Posterior vena cava (tissue), 2 donors: Measurements from ENCODE around the gene CRYBG1. TPM values are rescaled to one million over a fixed set of nuclear protein-coding genes. Genes with fewer than 3 reads are reported as not detected.

Experiments used
- DNase-seq: peaks from one replicate; pipeline ENCODE4 v3.0.0-alpha.2; 2020; ENCODE audit warnings: low spot score
- intact Hi-C, 2 donors: fragments of 100-400 bp; cut with DNase I; formaldehyde crosslinking; loops; one replicate each; pipeline versions ENCODE4 v1.14.1 to v1.14.2; 2022 to 2023
- total RNA-seq, 2 donors: library from RNA; stranded (reverse); fragmentation: NEBNext Ultra II Directional; extraction: Animal tissue kit (Norgen Biotek cat#: 25700); gene quantifications; one replicate each; pipeline ENCODE4 v1.2.1, GENCODE V29; 2021
- donor health status: DM: yes; HTN: yes; CAD: no.
- donor health status: DM: yes; HTN: yes; CAD: no.

Gene CRYBG1
- total RNA-seq, 2 donors from 2014 or later: 4.6 to 5.5 TPM

DNA sequence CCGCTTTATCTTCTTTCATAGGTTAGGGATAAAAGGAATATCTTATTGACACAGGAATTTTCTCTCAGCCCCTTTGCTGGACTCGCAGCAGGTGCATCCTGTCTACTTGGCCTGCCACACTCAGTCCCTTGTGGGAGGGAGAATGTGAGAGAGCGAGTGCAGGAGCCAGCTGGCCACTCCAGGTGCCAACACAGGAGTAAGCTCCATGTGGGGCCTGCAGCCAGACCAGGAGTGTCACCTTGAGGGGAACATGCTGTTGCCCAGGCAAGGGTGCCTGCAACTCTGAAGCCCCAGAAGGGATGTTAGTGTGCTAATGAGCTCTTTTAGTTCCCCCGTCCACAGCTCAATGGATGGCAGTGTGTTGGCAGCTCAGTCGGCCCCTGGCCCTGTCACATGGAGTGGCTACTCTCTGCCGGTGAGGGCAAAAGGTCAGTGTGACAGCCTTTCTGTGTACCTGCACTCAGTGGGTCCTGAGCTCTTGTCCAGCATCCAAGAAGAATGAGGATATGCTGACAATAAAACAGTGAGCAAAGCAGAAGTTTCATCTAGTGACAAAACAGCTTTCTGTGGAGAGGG, 57.1 kb downstream of the CRYBG1 start:
- intact Hi-C loops: no loop called here
- no peak for DNase-seq

DNA sequence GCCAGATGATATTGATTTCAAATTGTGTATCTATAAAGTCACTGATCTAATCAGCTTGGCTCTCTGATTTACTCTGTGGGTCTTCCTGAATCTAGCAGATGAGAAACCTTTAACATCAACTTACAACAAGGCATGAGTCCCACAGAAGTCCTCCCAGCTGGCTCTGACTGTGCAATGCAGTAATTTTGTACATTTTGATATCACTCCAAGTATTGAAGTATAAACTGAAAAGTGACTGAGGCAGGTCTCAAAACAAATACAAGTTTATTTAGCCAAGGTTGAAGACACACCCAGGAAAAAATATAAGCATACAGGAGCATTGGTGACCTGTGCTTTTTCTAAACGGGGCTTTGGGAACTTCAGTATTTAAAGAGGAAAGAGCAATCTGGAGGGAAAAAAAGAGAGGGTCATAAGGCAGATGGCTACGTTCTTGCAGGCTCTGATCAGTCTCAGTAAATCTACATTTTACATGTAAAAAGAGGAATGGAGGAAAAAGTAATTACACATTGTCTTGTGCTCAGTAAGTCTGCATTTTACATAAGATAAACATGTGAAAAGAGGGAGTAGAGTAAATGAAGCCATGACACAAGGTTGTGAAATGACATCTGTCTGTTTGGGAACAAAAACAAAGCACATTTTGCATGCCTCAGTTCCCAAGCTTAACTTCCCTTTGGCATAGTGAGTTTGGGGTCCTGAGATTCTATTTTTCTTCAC, 59.5 kb downstream of the CRYBG1 start:
- no peak for DNase-seq
- intact Hi-C loops: no loop called here

DNA sequence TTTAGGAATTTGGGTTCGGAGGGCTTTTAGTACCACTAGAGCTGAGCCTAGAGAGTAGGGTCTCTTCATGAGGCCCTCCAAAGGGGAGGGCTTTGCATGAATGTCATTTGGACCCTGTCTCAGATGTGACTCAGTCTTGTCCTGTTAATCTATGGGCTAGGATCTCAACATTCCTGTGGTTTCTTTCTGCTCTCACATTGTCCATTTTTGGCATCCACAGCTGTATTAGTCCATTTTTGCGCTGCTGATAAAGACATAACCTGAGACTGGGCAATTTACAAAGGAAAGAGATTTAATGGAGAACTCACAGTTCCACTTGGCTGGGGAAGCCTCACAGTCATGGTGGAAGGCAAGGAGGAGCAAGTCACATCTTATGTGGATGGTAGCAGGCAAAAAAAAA, 61.0 kb downstream of the CRYBG1 start:
- no peak for DNase-seq
- intact Hi-C loops: no loop called here

DNA sequence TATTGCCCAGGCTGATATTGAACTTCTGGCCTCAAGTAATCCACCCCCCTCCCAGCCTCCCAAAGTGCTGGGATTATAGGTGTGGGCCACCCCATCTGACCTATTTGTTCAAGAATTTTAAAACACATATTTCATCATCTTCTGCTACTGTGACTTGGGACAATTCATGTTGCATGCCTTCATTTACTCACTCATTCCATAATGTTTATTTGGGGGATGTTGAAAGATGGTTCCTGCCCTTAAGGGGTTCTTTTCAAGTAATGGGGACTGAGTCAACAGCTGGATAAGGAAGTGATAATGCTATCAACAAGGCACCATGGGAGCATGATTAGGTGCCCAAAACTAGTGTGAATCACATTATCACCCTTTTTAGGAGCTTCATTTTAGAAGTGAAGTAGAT, 62.0 kb downstream of the CRYBG1 start:
- DNase-seq: no peak
- intact Hi-C loops: no loop called here

DNA sequence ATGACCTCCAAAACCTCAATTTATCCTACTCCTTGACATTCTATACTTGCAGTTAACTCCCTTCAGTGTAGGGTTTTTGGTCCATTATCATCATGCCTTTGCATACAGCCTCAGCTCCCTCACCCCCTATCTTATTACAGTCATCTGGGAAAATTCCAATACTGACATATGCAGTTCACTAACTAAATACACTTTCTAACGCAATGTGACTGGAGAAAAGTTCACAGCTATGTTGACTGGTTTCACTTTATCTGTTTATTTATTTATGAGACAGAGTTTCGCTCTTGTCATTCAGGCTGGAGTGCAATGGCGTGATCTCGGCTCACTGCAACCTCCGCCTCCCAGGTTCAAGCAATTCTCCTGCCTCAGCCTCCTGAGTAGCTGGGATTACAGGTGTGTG, 64.9 kb downstream of the CRYBG1 start:
- intact Hi-C loops: no loop called here
- DNase-seq: no peak

DNA sequence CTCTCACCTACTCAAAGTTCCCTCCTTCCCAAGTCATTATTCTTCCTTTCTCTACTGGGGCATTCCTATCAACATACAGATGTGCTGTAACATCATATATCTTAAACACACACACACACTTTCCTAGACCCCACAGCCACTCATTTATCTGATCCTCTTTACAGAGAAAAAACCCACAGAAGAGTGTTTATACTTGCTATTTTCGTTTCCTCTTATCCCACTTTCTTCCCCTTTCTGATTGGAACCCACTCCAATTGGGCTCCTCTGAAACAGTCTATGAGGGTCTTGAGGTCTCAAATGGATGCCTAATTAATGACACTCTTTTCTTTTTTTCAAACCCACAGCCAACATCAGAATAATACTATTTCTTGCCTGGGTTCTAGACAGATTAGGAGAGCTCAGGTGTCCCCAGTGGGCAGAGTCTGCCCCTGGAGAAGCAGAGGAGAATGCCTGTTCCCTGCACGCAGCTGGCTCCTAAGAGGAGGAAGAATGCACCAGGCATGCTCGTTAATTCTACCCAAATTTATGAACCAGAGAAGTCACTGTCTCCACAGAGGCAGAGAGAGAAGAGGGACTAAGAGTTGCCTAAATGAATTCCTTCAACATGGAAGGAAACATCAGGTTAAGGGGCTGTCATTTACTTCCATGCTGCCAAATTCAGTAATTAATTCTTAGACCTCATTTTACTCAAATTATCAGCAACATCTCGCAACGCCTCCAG, 65.9 kb downstream of the CRYBG1 start:
- intact Hi-C loops: no loop called here
- DNase-seq: no peak

DNA sequence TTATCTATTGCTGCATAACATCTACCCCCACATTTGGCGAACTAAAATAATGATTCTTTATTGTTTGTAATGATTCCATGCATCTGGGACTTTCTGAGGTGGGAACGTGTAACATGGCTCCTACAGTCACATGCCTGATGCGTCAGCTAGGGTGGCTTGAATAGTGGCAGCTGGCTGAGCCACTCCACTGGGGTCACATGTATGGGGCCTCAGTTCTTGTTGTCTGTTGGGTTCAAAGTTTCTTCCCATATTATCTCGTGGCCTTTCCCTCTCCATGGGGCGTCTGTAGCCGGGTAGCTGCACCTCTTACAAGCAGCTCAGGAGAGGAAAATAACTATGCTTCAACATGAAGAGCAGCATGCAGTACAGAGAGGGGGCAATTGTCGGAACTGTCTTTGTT, 69.9 kb downstream of the CRYBG1 start:
- intact Hi-C loops: no loop called here
- DNase-seq: no peak

DNA sequence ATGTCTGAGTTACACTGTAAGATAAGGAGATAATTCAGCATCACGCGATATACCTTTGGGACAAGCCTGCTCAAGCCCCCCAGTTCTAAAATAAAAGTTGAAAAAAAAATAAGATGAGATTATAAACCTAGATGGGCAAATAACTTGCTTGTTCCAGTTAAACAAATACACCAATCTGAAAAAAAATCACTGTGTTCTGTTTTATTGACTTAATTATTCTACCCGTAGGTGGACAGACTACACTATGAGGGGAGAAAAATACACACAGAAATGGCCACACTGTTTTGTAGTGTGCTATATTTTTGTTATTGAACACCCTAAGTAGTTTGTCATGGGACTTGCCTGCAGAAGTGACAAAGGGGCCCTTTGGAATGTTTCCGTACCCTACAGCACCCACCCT, 70.9 kb downstream of the CRYBG1 start:
- intact Hi-C loops: no loop called here
- no peak for DNase-seq

DNA sequence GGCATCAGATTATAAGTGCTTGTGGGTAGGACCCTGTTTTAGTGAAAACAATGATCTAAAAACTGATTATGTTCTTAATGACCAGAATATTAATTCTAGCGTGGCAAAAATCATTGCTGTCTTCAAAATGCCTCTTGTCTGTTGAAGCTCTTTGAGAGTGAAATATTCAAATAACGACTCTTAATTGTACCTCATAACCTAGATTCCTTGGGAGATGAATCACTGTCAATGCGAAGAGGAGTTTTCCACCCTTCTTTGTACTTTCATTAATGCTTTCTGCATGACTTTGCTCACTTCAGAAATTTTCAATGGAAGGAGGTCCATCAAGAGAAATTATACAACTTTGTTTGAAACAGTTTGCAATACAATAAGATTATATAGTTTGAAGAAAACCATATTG, 71.5 kb downstream of the CRYBG1 start:
- intact Hi-C loops: no loop called here
- DNase-seq: no peak

DNA sequence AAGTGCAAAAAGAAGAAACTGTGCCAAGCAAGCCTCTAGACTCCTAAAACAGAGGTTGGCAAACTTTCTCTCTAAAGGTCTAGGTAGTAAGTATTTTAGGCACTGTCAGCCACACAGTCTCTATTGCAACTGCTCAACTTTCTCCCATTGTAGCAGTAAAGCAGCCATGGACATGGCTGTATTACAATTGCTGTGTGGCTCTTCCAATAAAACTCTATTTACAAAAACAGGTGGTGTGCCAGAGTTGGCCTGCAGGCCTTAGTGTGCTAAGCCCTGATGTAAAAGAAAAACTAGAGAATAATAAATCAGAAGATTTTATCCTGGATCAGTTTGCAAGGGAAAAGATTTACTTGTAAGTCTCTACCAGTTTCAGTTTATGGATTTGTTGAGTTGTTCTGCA, 74.0 kb downstream of the CRYBG1 start:
- DNase-seq: no peak
- intact Hi-C loops: no loop called here

DNA sequence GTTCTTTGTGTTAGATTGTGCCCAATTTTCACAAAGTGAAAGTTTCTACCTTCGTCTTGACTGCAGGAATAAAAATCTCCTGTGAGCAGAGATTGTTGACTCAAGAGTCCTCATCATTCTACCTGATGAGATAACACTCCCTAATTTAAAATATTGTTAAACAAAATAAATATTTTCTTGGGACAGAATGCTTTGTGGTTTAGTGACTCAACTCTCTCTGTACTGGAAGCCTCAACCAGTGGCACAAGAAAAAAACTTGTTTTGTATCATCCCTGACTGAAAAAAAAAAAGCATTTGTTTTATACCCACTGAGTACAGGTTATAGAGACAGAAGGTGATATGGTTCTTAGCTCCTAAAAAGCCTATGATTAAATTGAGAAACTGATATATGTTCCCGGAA, 78.9 kb downstream of the CRYBG1 start:
- DNase-seq: no peak
- intact Hi-C loops: no loop called here

DNA sequence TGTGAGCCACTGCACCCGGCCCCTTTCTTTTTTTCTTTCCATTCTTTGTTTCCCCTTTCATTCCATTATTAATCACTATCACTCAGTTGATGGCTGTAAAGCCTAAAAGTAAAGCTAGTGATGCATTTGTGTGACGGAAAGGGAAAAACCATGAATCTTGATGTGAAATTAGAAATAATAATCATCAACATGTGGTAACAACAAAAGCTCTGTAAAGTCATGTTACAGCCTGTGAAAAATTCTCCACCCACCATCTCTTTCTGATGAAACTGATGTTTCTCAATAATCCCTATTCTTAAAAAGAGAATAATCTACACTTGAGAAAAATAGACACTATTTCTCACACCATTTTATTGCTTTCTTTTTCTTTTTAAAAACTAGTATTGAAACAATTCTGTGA, 80.0 kb downstream of the CRYBG1 start:
- DNase-seq: no peak
- intact Hi-C loops: loop anchor here (5.0 to 10.0 kb wide), 2 partner anchors 124 to 127 kb away; no protein-coding TSS in a partner anchor

DNA sequence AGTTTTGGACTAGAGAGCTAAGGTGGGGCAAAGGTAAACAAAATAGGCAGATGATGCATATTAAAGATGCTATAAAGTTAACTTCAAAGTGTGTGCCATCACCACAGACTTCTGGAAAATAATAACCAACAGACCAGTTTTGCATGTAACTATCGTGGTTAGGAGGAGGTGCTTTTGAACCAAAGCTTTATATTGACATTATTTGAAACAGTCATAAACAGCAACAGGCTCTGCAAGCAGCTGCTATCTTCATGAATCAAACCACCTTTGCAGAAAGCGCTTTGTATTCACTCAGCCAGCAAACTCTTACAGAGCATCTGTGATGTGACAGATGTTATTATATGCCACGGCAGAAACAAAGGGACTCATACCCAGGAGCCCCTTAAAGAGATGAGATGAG, 81.9 kb downstream of the CRYBG1 start:
- intact Hi-C loops: loop anchor here (5.0 to 10.0 kb wide), 2 partner anchors 122 to 125 kb away; no protein-coding TSS in a partner anchor
- DNase-seq: no peak

DNA sequence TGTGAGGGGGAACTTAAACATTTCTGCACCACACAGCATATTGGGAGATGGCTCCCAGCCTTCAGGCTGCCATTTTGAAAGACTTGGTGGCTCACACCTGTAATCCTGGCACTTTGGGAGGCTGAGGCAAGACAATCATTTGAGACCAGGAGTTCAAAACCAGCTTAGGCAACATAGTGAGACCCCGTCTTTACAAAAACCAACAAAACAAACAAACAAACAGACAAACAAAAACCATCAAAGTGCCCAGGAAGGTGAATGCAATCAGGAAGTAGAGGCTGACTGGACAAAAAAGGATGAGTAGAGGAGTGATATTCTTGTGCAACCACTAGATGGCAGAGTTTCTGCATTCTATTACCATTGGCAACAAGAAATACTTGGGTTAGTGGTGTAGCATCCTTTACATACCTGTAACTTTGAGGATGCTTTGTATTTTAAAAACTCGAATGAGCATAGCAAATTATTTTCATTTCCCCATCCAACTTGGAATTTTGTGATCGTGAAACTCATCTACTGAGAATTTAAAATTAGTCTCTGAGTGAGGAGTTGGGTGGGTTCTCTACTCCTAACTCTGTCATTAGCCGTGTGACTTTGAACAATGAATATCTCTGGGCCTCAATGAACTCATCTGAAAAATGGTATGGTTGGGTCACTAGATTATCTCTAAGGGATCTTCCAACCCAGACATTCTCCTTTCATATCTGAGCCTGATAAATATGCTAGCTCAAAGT, 84.4 kb downstream of the CRYBG1 start:
- no peak for DNase-seq
- intact Hi-C loops: loop anchor here (5.0 to 10.0 kb wide), 3 partner anchors 120 to 237 kb away; no protein-coding TSS in a partner anchor

DNA sequence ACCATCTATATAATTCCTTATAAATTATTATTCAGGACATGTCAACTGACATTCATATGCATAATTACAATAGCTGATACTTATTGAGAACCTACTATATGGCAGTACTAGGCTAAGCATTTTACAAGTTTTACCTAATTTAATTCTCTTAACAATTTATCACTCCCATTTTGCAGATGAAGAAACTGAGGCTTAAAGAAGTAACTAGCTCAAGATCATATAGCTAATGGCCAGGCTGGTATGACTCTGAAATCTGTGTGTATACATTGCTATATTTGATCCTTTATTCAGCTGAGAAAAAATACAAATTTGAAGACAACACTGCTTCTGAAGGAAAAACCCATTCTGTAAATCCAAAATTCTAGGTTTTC, 85.0 kb downstream of the CRYBG1 start:
- no peak for DNase-seq
- intact Hi-C loops: loop anchor here in 1 of 2 donors (5.0 to 10.0 kb wide), 2 partner anchors 119 to 237 kb away; no protein-coding TSS in a partner anchor

DNA sequence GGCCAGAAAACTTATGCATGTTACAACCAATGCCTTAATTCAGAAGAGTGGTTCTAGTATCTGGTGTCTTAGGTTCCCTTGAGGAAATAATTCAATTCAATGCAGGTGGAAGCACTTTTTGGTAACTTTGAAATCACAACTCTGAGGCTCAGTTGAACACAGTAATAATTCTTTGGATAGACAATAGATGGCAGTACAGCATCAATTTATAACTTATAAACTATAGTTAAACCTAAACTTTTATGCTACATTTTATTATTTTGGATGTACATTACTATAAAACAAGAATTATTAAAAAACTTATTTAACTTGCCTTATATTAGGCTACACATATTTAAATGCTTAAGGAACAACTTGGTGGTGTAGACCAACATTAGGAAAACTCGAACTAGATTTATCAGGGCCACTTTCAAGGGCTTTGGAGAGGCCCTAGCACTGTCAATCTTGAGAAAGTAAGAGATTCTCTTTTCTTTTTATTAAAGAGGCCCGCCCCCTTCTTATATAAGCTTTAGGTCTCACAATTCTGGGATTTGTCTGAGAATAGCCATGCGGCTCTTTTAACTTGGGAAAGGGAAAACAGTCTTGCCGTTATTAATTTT, 85.9 kb downstream of the CRYBG1 start:
- DNase-seq: no peak
- intact Hi-C loops: loop anchor here in 1 of 2 donors (5.0 to 10.0 kb wide), 2 partner anchors 118 to 236 kb away; no protein-coding TSS in a partner anchor

DNA sequence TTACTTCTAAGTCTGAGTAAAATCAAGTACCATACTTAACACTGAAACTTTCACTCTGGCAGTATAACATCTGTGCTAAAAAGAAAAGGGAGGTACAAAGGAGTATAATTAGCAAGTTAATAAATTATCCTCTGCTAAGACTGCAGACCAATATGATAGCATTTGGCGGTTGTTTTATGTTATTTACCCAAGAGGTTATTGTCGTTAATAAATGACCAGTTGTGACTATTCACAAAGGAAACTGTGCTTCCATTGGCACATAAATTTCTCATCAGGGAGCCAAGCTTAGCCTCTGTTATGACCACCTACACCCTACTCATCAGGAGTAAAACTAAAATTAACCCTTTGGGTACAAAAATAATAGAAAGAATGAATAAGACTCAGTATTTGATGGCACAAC, 86.5 kb downstream of the CRYBG1 start:
- intact Hi-C loops: loop anchor here in 1 of 2 donors (5.0 to 10.0 kb wide), 2 partner anchors 118 to 235 kb away; no protein-coding TSS in a partner anchor
- DNase-seq: no peak

DNA sequence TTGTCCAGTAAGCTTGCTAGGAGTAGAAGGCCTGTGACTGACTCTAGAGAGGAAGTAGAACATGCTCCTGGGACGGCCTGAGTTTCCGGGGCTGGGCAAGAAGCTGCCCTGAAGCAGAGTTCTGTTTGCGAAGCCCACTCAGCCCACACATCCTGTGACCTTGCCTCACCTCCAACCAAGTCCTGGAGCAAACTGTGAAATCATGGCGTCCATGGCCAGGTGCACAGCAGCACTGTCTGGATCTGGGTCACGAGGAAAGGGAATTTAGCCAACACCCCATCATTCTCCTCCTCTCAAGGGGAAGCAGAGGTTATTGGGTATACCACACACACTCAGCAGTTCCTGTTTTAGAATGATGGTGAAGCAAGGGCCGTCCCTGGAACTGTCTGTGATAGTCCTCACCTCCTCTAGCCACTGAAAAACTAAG, 87.5 kb downstream of the CRYBG1 start:
- intact Hi-C loops: loop anchor here in 1 of 2 donors (5.0 to 10.0 kb wide), 2 partner anchors 117 to 234 kb away; no protein-coding TSS in a partner anchor

DNA sequence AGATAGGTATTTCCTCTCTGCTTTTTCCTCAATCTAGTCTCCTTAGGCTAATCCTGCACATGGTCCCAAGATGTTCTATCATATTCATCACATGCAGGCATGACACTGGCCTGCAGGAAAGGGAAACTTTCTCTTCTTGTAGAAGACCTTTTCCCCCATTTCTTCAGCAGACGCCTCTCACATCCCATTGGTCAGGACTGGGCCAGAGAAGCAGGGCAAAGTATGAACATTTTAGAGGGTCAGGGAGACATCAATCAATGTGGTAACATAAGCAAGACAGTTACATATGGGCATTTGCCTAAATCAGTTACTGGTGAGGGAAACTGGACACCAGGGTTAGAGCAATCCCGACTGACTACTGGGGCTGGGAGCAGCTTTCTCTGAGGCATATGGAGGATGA, 90.1 kb downstream of the CRYBG1 start:
- intact Hi-C loops: loop anchor here in 1 of 2 donors (10.0 kb wide), 1 partner anchor 914 kb away; no protein-coding TSS in a partner anchor

More for the DNA sequence above, 87.5 kb downstream of the CRYBG1 start:
- DNase-seq: no peak

More for the DNA sequence above, 90.1 kb downstream of the CRYBG1 start:
- DNase-seq: no peak
